Mesothelial cell of epicardium (in vitro differentiated cells): ENCODE results near the gene GOLT1B. TPM values are rescaled to one million over a fixed set of nuclear protein-coding genes. Genes with fewer than 3 reads are reported as not detected.

ENCODE experiments used
- DNase-seq, 2 experiments: peaks; one replicate each; pipeline ENCODE4 v3.0.0; 2021; ENCODE audit warnings: low spot score in 2 of 2; ENCODE audit not compliant: unreplicated experiment in 2 of 2
- H3K27ac Mint-ChIP-seq: 2 replicates; pipeline ENCODE4 v1.8.0; 2021; ENCODE audit warnings: mixed read lengths
- H3K27me3 Mint-ChIP-seq: 2 replicates; pipeline ENCODE4 v1.8.0; 2021; ENCODE audit warnings: low read depth, mixed read lengths
- H3K36me3 Mint-ChIP-seq: 2 replicates; pipeline ENCODE4 v1.8.0; 2021; ENCODE audit warnings: mixed read lengths
- H3K4me1 Mint-ChIP-seq: 2 replicates; pipeline ENCODE4 v1.8.0; 2021; ENCODE audit warnings: mixed read lengths
- H3K4me3 Mint-ChIP-seq: 2 replicates; pipeline ENCODE4 v1.8.0; 2021; ENCODE audit warnings: mild to moderate bottlenecking, moderate library complexity, mixed read lengths
- H3K9me3 Mint-ChIP-seq: 2 replicates; pipeline ENCODE4 v1.8.0; 2021; ENCODE audit warnings: mixed read lengths
- total RNA-seq: library from RNA; stranded (reverse); gene quantifications from 3 replicates; pipeline ENCODE4 v1.2.1, GENCODE V29; 2021
- TF ChIP-seq, protein P1 (sequence below): fragments of 200-600 bp; sonication (generic); IDR thresholded peaks from one replicate; pipeline ENCODE4 v1.5.0; 2021; ENCODE audit warnings: antibody characterized with exemption; ENCODE audit not compliant: unreplicated experiment

GOLT1B gene
- total RNA-seq, 1 donor from 2014 or later: 29.2 TPM

DNA sequence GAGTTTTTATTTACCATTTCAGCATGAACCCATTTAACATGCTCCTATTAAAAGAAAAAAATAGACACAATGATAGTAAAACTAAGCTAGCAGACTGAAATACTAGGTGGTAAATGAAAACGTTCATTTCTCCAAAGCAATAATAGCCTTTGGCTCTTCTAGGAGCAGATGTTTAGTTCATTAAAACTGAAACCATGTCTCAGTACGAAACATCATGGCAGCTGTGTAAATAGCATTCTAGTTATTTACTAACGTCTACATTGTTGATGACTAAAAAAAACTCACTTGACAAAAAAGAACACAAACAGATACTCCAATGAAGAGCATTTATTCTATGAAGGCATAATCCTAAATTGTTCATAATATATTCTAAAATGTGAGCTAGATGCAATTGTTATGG, 18.1 kb upstream of the GOLT1B start:
- H3K27ac Mint-ChIP-seq: no peak overlapping the region
- DNase-seq: no peak
- no peaks in the 10 kb centered on the region for H3K4me1 Mint-ChIP-seq
- H3K36me3 Mint-ChIP-seq: peaks cover 7% of the 10 kb centered on the region
- no peaks in the 10 kb centered on the region for H3K9me3 Mint-ChIP-seq
- H3K4me3 Mint-ChIP-seq: no peak overlapping the region
- H3K27me3 Mint-ChIP-seq: no peaks in the 10 kb centered on the region
- TF ChIP-seq, protein P1, sequence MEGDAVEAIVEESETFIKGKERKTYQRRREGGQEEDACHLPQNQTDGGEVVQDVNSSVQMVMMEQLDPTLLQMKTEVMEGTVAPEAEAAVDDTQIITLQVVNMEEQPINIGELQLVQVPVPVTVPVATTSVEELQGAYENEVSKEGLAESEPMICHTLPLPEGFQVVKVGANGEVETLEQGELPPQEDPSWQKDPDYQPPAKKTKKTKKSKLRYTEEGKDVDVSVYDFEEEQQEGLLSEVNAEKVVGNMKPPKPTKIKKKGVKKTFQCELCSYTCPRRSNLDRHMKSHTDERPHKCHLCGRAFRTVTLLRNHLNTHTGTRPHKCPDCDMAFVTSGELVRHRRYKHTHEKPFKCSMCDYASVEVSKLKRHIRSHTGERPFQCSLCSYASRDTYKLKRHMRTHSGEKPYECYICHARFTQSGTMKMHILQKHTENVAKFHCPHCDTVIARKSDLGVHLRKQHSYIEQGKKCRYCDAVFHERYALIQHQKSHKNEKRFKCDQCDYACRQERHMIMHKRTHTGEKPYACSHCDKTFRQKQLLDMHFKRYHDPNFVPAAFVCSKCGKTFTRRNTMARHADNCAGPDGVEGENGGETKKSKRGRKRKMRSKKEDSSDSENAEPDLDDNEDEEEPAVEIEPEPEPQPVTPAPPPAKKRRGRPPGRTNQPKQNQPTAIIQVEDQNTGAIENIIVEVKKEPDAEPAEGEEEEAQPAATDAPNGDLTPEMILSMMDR: no peak

DNA sequence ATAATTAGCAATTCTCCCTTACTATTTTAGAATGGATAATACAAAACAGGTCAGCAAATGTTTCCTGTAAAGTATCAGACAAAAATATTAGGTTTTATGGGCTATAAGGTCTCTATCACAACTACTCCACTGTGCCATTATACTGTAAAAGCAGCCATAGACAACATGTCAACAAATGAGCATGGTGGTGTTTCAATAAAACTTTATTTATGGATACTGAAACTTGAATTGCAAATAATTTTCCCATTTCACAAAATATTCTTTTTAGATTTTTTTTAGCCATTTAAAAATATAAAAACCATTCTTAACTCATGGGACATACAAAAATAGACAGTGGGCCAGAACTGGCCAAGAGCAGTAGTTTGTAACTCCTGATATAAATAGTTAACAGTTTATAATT, 15.6 kb upstream of the GOLT1B start:
- no peaks in the 10 kb centered on the region for H3K9me3 Mint-ChIP-seq
- H3K4me1 Mint-ChIP-seq: no peaks in the 10 kb centered on the region
- H3K36me3 Mint-ChIP-seq: peaks cover 19% of the 10 kb centered on the region

DNA sequence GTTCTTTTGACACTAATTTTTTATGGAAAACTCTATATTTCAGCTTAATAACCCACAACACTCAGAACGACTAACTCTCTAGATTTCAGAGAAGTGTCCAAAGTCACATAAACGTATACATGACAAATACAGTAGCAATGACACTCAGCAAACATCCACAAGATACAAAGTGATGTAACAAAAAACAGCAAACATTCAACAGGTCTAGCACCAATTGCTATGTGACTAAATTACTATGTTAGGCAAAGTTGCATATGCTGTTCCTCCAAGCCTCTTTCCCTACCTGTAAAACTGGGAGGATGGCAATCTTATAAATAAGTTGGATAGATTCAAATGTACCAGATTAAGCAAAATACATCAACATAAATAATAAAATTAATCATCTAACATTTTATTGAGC, 1.8 kb upstream of the GOLT1B start:
- H3K4me1 Mint-ChIP-seq: peaks cover 20% of the 10 kb centered on the region
- H3K27ac Mint-ChIP-seq: no peak overlapping the region
- no peaks in the 10 kb centered on the region for H3K27me3 Mint-ChIP-seq
- no peak for DNase-seq
- H3K36me3 Mint-ChIP-seq: peaks cover 13% of the 10 kb centered on the region
- TF ChIP-seq, protein P1: no peak
- no peak overlapping the region for H3K4me3 Mint-ChIP-seq
- H3K9me3 Mint-ChIP-seq: no peaks in the 10 kb centered on the region

More for the DNA sequence above, 15.6 kb upstream of the GOLT1B start:
- Mint-ChIP-seq H3K27ac (no peak overlapping the region), H3K27me3 (no peaks in the 10 kb centered on the region), H3K4me3 (no peak overlapping the region)
- no peak for DNase-seq
- TF ChIP-seq, protein P1: no peak

DNA sequence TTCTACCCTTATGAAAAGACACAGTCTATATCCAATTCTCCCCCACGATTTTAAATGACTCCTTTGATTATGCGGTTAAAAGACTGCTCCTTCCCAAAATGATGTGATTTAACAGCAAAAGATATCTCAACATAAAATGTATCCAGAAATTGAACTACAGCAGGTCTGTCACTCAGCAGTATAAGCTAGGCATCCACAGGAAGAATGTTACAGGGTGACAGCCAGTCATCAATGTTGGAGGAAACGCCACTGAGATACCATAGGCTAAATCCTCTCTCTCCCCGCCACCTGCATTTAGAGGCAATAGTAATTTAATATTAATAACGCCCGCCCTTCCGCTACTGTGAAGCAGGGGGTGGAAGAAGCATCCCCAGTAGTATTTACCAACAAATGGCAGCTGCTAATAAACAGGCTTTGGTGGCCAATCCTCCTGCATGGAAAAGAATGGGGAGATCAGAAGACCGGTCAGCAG, 767 bp upstream of the GOLT1B start:
- DNase-seq: no peak
- no peak overlapping the region for H3K4me3 Mint-ChIP-seq
- TF ChIP-seq, protein P1: no peak
- H3K9me3 Mint-ChIP-seq: no peaks in the 10 kb centered on the region
- H3K27ac Mint-ChIP-seq: no peak overlapping the region
- H3K4me1 Mint-ChIP-seq: peaks cover 20% of the 10 kb centered on the region
- H3K27me3 Mint-ChIP-seq: no peaks in the 10 kb centered on the region
- H3K36me3 Mint-ChIP-seq: peaks cover 7% of the 10 kb centered on the region

DNA sequence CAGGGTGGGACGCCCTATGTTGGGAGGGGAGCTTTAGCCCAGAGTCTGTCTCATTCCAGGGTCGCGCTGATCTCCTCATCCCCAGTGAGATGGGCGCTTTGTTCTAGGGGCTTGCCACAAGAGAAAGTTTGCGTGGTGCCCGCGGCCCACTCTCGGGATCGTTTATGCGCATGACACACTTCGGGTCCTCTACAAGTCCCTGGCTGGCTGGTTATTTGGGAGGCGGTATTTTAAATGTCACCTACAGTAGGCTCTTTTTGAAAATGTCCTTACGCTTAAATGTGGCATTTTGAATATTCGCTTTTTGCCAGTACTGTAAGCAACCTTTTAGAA, 541 bp downstream of the GOLT1B start:
- H3K4me1 Mint-ChIP-seq: peaks cover 20% of the 10 kb centered on the region
- DNase-seq: no peak
- H3K27ac Mint-ChIP-seq: no peak overlapping the region
- H3K9me3 Mint-ChIP-seq: no peaks in the 10 kb centered on the region
- no peaks in the 10 kb centered on the region for H3K27me3 Mint-ChIP-seq
- TF ChIP-seq, protein P1: no peak
- H3K36me3 Mint-ChIP-seq: peaks cover 7% of the 10 kb centered on the region
- H3K4me3 Mint-ChIP-seq: no peak overlapping the region

DNA sequence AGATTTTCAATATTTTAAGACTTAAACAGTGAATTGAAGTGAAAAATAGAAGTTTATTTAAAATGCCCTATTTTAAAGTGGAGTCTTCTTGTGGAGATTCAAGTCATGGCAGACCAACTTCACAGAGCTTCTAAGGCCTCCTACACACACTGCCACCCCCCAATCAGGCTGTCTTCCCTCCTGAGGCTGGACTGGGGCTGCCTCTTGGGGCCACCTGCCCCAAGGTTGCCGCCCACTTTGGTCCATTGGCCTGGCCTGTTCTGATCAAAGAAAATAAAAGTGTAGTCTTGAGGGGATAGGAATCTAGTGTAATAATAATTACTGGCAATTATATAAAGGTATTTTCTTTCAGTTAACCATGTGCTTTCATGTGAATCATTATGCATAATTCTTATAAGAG, 1.3 kb downstream of the GOLT1B start:
- H3K4me3 Mint-ChIP-seq: no peak overlapping the region
- H3K9me3 Mint-ChIP-seq: no peaks in the 10 kb centered on the region
- no peaks in the 10 kb centered on the region for H3K27me3 Mint-ChIP-seq
- H3K36me3 Mint-ChIP-seq: peaks cover 1% of the 10 kb centered on the region
- H3K27ac Mint-ChIP-seq: no peak overlapping the region
- H3K4me1 Mint-ChIP-seq: peaks cover 20% of the 10 kb centered on the region
- DNase-seq: no peak
- TF ChIP-seq, protein P1: no peak
